Fibroblast of skin of back (primary cell): Measurements from ENCODE around the gene SLC51B.
"Not testable (repeated sequence)": the region's sequence is repeated elsewhere in the genome, so short reads cannot be mapped to it uniquely, and the experiment has no call there.

ENCODE experiments used
- DNase-seq: peaks from one replicate; pipeline ENCODE4 v3.0.0-alpha.2; 2013

The SLC51B gene

DNA sequence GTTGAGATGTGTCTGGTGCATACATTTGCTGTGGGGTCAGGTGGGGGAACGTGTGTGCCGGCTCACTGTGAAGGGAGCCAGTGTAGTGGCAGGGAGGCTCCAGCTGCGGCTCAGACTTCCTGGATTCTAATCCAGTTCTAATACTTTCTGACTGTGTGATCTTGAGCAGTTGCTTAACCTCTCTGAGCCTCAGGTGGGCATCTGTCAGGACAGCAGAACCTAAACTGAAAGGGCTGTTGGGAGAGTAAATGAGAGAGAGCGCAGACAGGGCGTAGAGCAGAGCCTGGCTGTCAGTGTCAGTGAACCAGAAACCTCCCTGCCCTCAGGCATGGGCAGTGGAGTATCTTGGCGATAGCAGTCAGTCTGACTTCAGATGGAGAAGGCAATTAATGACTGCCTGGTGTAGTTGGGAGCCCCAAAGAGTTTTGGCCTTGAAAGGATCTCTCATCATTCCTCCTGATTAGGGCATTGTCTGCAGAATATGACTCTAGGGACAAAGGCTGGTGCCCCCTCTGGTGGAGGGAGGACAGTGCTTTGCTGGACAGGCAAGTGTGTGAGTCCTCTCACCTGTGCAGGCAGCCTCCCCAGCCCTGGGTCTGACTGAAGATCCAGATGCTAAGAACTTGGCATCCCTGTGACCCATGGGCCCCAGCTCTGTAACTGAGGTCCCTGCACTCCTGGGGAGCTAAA, 40.9 kb downstream of the SLC51B start:
- no peak for DNase-seq

DNA sequence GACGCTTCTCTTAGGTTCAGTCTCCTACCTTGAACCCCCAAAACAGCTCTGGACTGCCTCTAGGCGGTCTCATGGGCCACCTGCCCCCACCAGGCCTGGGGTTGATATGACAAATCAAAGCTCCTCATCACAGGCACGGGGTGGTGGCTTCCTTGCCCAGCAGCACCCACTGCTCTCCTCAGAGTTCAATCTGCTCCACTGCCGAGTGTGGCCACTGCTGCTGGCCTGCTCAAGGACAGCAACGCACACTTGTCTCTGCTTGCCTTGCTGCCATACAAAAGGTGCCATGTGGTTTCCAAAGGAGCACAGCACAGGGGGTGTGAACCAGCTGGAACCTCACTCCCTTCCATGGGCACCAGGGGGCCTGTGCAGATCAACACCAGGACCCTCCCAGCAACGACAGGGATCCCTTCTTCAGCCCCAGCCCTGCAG, 41.5 kb downstream of the SLC51B start:
- DNase-seq: no peak

DNA sequence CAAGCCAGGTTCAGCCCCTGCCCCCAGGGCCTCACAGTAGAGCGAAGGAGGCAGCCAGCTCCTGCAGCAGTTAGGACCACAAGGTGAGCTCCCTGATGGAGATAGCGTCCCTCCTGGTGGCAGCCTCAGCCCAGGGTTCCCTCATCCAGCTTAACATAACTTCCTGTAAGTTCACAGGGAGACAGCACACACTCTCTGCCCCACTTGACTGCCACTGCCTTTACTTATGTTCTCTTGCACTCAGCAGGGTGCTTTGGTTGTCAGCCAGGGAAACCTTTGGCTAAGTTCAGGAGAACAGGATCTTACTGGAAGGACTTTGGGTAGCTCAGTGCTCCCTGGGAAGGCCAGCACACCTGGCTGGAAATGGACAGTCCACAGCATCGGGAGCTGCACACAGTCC, 42.2 kb downstream of the SLC51B start:
- DNase-seq: no peak

DNA sequence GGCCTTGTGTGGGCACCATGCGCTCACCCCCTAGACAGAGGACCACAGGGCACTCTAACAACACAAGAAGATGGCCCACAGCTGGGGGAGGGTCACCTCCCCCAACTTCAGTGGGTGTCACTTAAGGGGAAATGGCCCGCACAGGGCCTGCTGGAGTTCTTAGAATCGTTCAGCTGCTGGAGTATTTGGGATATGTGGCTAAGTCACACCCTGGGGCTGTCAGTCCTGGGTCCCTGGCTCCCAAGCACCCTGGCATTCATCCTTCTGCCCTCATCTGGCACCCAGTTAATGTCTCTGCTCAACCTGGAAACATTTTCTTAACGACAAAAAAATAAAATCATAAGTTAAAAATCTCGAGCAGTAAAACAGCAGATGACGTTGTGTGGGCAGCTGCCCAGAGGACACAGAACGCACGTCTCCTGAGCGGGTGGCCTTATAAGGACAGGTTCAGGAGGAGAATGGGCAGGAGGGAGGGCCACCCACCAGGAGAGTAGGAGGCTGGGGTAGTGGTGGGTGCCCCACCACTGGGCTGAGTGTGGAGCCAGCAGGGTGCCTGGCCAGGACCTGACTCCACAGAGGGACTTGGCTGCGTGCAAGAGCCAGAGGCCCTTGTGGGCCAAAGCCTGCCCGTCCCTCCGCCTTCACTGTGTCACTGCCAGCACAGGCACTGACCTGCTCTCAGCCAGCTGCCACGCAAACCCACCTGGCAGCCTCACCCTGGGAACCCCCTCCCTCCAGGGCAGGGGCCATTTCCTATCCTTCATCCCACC, 42.9 kb downstream of the SLC51B start:
- DNase-seq: no peak

DNA sequence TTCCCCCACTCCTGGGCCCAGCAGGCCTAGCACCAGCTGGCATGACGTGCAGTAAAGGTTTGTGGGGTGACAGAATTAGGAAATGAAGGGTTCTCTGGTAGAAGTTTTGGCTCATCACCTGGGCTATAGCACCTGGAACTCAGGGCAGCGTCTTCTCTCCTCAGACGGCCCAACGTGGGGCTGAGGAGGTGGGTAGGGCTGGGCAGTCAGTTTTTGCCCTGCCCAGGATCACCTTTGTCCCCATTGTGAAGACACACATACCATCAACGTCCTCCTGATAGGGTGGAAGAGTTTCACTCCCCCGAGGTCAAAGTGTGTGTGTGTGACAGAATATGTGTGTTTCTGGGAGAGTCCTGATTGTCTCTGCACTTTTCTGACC, 43.4 kb downstream of the SLC51B start:
- no peak for DNase-seq

DNA sequence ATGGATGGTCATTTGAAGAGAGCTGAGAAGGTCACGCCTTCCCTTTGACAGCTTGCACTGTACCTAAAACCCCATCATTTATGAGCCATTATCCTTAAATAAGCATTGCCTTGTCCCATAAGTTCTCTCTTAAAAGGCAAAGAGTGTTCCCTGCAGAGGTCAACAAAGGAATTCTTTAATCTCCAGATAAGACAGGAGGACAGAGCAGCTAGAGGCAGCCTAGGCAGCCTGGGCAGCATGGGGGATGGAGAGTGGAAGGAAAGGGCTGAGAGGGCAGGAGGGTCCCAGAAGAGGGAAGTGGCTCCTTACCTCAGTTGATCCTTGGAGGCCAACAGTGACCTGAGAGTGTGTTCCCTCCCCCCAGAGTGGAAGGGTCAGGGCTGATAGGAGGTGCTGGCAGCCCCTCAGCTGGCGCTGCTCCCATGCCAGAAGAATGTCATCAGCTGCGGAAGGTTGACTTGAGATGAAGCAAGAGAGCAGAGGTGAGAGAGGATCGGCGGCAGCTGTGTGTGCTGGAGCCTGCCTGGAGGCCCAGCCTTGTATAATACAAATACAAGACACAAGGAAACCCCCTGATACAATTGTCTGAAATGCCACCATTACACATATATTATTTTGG, 44.1 kb downstream of the SLC51B start:
- DNase-seq: no peak

DNA sequence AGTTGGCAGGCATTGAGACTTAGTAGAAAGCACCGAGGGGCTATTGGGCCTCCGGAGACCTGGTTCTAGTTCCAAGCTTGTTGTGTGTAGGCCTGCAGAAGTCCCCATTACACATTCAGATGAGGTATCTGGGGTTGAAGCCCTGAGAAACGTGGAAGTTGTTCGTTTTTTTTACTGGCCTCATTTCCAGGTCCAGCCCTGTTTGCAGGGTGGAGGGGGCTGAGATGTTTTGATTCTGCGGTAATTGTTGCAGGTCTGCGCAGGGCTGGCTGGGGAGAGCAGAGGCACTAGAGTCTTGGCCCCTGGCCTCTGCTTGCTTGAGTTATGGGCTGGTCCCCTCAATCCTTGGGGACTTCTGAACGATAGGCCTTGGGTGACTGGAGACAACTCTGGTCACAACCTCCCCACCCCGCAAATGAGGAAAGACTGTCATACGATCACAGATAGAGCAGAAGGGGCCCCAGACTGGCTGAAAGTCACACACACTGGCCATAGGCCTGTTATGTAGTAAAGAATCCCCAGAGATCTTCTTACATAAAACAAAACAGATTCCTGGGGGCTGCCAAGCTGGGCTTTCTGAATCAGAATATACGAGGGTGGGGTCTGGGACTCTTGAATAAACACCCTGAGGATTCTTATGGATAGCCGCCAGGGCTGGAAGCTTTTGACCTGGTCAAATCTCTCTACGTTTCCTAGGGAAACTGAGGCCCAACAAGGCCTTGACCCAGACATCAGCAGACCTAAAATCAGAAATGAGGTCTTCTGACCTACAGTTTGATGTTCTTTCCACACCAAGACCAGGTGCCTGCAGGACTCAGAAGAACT, 47.0 kb downstream of the SLC51B start:
- no peak for DNase-seq

DNA sequence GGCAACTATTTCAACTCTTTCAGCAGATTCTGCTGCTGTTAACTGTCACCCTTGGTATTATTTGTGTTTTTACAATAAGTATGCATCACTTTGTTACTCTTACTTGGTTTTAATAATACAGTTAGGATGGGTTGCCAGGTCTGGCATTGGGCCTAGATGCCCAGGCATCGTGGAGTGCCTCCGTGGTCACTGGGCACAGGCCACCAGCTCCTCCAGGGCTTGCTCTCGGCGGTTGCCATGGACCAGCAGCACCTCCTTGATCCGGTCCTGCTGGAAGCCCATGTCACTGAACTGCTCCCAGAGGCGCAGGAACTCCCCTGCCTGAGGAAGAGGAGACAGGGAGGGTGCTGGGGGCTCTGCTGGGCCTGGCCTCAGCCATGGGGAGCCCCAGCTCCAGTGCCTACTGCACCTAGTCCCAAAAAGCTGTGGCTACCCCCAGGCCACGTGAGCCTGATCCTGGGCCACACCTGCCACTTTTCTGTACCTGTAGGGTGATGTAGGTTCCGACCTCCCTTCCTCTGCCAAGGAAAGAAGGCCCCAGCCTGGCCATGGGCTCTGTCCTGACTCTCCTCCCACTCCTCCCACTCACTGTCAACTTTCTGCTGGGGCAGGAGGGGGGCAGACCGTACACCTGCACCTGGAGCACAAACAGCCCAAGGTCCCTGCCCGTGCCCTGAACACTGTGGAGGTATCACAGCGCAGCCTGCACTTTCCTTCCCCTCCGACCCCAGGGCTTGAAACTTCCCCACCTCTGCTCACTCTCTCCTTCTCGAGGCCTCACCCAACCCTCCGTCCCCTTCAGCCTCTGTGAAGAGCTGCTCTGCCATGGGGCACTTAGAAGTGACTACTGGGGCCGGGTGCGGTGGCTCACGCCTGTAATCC, 48.0 kb downstream of the SLC51B start:
- DNase-seq: no peak

DNA sequence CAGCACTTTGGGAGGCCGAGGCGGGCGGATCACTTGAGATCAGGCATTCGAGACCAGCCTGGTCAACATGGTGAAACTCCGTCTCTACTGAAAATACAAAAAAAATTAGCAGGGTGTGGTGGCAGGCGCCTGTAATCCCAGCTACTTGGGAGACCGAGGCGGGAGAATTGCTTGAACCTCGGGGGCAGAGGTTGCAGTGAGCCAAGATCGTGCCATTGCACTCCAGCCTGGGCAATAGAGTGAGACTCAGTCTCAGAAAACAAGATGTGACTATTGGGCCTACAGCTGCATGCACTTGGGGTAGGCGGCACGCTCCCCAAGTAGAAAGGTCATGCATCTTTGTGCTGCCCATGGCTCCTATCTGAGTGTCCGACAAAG, 48.6 kb downstream of the SLC51B start:
- not testable (repeated sequence) for DNase-seq

DNA sequence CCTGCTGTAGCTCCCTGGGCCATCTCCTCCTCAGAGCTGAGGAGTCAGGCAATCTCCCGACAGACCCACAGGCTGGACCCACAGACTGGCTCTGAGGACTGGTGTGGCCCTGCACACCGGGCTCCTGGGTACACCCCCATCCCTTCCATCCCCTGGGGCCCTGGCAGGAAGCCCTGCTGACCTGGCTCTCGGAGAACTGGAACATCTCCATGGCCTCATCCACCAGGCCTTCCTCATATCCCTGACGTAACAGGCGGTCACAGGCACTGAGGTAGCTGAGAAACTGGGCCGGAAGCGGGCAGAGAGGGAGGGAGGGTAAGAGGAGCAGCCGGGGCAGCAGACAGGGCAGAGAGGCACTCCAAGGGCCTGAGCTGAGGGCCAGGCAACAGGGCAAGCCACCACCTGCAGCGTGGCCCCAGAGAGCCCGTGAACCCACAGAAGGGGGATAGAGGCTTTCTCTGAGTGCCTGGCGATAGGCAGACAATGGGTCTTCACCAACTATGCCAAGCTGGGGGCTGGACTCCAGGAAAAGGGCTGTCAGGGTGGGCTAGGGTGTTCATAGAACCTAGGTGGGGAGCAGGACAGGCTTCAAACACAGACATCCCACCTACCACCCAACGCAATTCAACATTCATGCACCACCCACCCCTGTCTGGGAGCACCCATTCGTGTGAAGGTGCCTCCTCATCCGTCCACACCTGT, 49.3 kb downstream of the SLC51B start:
- DNase-seq: no peak

DNA sequence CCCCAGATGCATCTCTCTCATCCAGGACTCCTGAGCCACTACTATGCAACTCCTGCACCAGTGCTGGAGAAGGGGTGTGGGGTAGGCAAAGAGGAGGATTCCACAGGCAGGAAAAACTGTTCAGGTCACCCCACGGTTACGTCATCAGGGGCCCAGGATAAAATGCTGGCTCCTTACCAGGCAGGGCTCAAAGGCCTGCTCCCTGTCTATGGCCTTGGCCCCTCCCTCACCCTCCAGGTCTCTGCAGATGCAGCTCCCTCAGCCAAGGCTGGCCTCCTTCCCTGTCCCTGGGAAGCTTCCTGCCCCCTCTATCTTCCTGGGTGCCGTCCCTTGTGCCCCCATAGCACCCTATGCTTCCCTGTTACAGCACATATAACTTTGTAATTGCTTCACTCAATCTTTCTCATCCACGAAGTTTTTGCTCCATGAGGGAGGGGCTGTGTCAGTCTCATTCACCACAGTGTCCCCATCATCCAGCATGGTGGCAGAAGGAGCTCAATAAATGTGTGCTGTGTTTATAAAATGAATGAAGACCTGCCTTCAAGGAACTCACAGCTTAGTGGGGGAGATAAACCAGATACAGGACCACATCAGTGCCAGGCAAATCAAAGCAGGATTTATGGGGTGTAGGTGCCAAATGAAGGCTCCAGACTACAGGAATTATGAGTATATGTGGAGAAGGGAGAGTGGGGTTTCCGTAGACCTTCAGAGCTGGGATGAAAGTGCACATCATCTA, 50.0 kb downstream of the SLC51B start:
- no peak for DNase-seq

DNA sequence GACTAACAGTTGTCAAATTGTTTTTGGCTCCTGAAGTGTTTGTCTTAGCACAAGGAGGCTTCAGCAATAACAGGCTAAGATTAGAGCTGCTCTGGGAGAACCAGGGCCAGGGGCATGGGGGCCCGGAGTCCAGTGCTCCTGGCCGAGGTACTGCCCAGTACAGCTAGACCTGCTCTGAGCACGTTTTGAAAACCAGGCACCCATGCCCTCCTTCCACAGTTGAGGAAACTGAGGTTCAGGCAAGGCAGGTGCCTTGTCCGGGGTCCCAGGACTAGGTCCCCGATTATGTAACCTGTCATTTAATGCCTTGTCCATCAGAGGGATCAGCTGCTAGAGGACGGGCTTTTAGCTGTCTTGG, 50.5 kb downstream of the SLC51B start:
- no peak for DNase-seq

DNA sequence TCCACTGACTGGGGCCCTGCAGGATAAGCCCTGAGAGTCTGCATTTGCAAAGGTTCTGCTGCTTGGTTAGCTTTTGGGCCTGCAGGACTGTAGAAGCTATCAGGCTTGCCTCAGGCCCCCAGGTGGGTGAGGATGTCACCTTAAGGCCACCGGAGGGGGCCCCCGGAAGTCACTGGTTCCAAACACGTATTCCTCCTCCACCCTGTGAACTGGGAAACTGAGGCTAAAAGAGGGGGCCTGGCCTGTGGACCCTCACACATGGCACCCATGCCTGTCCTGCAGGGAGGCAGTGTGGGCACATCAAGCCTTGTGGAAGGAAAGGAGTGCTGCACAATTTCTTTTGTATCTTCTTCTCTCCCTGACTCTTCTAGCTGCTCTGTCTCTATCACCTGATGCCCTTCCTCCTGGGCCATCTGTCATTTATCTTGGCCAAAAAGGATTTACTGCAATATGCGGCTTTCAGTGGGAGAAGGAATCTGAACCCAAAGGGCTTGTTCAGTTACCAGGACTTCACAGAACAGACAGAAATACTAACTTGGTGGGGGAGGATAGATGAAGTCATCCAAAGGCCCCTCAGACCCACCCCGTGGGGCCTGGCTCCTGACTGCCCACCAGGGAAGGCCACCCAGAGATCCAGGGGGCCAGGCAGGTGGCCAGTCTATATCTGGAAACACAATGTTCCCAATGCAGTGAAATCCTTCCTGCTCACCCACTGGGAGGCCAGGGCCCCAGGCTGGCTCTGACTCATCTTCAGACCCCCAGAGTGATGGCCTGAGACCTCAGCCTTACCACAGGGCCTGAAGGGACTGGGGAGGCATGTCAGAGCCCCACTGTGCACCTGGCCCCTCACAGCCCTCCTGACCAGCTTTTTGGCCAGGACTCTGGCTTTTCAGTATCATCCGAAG, 51.5 kb downstream of the SLC51B start:
- no peak for DNase-seq

DNA sequence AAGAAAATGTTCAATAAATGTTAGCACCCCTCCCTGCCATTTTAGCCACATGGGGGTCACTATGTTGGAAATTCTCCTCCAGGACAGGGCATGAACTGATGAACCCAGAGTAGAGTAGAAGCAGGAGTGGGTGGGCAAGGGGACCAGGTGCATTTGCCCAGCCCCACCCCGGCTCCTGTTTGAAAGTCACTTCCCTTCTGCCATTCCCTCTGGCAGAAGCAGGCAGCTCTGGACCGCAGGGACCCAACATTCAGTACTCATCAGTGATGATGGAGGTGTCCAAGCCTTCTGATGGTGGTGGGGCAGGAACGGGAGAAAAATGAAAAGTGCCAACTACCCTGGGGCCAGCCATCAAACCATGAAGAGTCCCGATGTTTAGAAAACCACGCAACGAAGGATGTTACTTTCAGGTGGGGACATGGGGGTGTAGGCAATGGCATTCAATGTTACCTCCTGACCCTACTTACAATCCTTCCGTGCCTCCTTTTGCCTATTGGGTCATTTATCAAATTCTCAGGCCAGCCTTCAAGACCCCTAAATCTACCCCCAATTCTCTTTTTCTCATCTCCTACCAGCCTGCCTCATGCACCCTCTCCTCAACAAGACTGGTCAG, 52.6 kb downstream of the SLC51B start:
- no peak for DNase-seq

DNA sequence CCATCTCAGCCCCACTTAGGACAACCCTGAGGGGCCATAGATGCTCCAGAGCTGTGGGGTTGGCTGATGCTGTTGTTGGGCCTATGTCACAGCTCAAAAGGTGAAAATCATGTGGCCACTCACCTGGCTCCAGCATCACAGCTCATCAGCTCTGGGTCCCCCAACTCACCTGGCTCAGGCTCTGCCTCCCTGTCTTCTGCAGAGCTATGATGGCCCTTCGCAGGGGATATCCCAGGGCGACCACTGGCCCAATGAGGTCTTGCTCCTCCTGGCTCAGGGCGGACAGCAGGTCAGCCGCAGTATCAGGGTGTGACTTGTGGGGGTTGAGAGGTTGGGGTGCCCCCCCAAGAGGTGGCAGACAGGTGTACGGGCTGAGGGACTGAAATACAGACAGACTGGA, 54.1 kb downstream of the SLC51B start:
- no peak for DNase-seq

DNA sequence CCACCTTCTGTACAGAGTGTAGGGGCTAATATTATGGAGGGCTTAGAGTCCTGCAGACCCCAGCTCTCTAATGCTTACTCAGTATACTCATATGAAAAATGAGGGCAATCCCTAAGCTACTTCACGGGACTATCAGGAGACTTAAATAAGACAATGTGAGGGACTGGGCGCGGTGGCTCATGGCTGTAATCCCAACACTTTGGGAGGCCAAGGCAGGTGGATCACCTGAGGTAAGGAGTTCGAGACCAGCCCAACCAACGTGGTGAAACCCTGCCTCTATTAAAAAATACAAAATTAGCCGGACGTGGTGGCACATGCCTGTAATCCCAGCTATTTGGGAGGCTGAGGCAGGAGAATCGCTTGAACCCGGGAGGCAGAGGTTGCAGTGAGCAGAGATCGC, 54.6 kb downstream of the SLC51B start:
- DNase-seq: not testable (repeated sequence)

DNA sequence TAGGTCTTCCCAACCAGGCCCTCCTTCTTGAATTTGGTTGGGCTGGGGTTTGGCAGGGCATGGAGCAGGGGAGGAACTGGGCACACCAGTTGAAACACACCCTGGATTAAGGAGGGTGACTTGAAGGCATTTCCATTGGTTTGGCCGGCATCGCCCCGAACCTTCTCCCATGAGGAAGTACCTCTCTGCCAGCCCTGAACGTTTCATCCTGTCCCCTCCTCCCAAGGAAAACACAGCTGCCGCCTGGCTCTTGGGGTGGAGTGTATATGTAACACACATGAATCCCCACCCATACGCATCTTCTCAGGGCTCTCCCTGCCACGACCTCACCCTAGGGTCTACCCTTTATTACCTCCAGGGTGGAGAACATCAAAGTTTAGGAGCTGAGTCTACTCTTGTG, 55.3 kb downstream of the SLC51B start:
- no peak for DNase-seq

DNA sequence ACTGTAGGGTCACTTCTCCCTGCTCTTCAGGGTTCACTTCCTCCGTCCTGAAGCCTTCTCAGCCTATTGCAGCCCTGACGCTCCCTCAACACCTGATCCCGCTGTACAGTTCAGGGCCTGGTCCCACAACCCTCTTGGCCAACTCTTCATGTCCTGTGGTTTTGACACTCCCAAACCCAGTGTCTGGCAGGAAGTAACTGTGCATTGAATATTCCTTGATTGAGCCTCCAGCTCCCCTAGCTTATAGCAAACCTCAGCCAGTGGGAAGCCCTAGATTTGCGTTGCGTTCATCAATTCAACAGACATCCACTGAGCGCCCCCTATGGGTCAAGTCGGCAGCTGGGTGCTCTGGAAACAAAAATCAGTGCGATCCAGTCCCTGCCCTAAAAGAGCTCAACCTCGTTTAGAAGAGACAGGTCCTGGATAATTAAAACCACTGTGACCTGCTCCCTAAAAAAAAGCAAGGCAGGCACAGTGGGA, 56.3 kb downstream of the SLC51B start:
- DNase-seq: peak; percentile 64
